Inflammatory macrophage treated with lipopolysaccharide for 1 hour (primary cell): ENCODE data around the gene EIF2AK3.
"Not testable (repeated sequence)": the region's sequence is repeated elsewhere in the genome, so short reads cannot be mapped to it uniquely, and the experiment has no call there.

Experiments
- DNase-seq, 2 donors: peaks; one replicate each; pipeline ENCODE4 v3.0.0-alpha.2; 2020 to 2022

Gene EIF2AK3

DNA sequence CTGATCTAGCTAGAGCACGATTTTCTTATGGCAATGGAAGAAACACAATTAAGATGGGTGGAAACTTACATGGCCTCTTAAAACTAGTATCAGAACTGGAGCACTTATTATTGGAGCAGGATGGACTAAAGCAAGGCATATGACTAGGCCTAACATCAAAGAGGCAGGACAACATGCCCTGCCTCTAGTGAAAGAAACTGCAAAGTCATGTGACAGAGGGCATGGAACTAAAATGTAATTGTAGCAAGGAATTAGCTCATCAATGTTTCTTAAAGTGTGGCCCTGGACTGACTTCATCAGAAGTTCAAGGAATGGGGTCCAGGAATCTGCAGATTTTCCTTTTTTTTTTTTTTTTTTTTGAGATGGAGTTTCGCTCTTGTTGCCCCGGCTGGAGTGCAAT is 5.3 kb upstream of the EIF2AK3 start:
- no peak for DNase-seq

DNA sequence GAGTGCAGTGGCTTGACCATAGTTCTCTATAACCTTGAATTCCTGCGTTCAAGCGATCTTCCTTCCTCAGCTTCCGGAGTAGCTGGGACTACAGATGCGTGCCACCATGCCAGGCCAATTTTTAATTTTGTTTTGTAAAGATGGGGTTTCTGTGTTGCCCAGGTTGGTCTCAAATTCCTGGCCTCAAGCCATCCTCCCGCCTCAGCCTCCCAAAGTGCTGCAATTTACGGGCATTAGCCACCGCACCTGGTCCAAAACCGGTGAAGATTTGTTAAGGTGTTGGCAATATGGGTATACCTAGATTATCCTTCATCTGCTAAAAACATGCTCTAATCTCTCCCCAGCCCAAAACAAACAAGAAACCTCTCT is 1.3 kb upstream of the EIF2AK3 start:
- DNase-seq = no peak

DNA sequence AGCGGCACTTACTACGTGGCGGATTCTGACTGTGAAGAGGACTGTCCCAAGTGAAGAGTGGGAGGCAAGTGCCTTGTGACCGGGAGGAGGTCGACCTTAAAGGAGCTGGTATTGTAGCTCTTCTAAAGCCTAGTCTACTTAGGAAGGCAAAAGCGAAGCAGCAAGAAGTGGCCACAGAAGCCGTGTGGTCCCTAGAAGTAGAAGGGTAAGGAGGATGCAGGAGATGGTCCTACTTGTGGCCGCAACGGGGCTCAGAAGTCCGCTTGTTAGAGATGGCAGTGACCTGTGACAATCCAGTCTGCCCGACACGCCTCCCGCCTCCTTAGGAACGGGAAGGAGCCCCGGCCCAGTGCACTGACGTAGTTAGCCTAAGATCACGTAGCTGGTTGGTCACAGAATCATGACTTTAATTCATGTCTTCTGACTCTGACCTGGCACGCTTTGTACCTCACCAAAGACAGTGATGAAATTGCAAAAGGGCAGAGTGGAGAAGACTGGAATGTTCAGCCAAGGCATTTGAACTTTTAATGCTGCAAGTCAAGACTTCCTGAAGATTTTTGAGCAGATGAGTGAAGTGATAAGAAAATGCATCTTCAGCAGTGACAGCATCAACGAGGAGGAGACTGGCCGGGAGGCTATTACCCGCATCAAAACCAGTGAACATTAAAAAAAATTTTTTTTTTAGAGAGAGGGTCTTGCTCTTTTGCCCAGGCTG is 749 bp upstream of the EIF2AK3 start:
- DNase-seq = peak; percentile 95 to 96

DNA sequence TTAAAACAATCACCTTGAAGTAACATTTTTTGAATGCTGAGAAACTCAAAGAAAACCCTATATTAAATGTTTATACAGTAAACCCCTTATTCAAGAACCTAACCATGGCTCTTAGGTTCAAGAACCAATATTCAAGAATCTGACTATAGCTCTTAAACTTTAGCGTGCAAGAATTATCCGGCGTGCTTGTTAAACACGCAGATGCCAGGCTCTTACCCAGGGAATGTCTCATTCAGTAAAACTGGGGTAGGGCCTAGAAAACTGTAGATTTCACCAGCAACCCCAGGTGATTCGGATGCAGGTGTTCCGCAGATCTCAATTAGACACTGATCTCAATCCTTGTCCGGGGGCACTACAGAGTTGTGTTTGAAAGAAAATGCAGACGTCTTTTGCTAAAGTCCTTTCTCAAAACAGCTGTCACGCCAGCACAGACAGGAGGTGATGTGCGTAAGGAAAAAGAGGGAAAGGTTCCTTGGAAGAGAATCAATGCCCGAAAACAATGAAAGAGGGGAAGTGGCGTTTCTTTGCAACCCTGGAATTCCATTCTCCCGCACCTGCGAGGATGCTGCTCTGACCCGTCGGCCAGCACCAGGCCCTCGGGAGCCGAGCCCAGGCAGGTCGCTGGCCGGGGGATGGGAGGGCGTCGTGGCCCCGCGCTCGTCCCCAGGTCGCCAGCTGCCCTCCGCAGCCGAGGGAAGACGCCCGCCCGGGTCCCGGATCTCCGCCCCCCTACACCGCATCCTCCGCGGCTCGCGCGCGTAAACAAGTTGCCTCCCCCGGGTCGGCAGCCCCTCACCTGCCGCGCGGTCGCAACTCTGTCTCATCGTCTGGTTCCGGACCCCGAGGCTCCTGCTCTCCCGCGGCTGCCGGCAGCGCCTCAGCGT is 851 bp downstream of the EIF2AK3 start:
- no peak for DNase-seq

DNA sequence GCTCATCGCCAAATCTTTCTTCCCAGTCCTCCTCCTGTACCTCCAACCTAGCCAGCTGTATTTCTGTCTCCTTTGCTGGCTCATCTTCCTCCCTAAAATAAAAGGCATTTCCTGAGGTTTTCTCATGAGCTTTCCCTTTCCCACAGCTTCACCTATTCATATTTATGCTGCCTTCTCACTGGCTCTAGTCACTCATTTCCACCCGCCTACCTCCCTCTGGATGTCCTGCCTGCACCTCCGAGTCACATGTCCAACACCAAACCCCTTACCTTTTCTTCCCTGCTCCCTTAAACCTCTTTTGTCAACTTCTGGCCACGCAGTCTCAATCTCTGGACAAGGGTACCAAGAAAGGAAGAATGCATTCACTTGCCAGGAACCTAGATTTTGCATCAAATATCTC is 2.8 kb downstream of the EIF2AK3 start:
- no peak for DNase-seq

DNA sequence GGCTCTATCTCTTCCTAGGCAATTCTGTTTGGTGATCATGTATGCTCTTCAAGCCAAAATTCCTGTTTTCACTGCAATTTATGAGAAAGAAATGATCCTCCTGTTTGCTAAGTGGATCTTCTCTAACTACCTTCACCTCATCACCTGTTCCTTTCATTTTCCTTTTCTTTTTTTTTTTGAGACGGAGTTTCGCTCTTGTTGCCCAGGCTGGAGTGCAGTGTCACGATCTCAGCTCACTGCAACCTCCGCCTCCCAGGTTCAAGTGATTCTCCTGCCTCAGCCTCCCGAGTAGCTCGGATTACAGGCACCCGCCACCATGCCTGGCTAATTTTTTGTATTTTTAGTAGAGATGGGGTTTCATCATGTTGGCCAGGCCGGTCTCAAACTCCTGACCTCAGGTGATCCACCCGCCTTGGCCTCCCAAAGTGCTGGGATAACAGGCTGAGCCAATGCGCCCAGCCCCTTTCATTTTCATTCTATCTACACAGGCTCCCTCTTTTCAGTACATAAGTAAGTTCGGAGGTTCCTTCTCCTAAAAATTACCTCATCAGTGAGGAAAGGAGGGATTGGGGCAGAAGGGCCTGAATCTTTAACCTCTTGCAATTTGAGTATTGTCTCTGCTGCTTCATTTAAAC is 3.3 kb downstream of the EIF2AK3 start:
- not testable (repeated sequence) for DNase-seq

DNA sequence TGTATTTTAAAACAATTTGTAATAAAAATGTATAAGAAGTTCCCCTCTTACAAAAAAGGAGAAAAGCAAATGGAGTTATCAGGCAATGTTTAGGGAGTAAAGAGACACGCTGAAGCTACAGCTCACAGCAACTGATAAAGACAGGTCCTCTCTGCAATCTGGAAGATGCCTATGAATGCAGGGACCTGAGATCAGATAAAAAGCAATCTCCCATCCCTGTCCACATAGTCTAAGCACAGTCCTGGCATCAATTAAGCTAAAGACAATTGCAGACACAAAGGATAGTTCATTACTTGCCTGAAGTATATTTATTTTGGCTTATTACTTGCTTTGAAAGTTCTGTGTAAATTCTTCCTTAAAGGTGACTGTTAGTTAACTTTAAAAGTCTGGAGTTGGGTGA is 5.0 kb downstream of the EIF2AK3 start:
- DNase-seq = no peak

DNA sequence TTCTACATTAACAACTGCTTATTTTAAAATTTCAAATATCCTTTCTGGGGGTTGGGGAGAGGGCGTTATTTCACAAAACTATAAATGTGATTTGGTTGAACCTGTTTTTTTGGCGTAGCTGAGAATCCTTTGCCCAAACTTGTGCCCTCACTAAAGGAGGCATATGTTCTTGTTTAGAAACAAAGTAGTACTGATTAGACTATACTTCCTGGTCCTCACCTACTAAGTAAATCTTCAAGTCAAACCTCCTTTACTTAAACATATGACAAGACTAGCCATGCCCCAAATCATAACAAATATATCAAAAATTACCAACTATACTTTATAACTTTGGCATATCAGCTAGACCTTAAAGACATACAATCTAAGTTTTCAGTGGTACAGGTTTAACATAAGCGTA is 5.8 kb downstream of the EIF2AK3 start:
- no peak for DNase-seq

DNA sequence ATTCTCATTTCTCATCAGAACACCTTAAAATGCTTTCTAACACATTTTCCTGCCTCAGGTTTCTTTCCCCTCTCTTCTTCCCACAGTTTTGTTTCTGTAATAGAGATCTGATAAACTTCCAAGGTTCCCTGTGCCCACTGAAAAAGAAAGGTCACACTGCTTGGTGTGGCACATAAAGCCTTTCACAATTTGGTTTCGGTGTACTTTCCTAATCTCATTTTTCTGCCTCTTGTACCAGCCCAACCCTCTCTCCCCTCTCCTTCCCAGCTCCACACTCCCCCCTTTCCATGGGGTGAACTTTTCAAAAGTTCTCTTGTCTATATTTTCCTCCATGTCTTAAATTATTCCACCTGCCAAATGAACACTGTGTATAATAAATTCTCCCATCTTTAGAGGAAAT is 7.2 kb downstream of the EIF2AK3 start:
- no peak for DNase-seq

DNA sequence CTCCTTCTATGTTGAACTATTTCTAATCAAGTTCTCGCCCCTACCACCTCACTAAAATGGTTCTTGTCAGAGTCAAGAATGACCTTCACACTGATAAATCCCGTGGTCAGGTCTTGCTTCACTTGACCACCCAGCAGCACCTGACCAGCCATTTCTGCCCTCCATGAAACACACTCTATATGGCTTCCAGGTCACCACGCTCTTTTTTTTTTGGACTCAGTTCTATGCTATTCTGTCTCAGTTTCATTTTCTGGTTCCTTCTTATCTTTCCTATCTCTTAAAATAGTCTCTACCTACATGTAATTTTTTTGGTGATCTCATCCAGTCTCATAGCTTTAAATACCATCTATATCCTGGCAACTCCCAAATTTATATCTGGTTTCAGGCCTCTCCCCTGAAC is 11.4 kb downstream of the EIF2AK3 start:
- DNase-seq = no peak

DNA sequence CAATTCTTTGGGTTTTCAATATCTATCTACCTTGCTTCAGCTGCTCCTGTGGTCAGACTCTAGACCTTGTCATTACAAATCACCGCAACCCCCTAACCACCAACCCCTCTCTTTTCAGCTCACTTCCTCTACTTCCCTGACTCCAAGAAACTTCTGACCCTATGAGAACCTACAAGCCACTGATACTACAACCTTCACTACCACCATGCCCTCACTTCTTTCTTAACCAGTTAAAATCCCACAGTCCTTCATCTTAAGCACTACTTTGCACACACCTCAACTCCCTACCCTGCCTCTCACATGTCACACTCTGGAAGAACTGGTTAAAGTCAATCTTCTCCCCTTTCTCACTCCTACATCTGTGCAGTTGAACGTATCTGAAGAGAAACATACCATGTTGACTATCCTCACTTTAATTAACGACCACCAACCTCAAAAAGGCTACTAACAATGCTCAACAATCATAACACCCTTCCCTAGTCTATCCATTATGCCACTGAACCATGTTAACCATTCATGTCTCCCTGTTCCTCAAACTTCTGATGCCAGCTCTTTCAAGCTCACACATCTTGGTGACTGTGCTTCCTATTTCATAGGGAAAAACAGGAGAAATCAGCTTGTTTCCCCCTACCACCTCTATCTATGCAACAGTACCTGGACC is 12.6 kb downstream of the EIF2AK3 start:
- DNase-seq = no peak

DNA sequence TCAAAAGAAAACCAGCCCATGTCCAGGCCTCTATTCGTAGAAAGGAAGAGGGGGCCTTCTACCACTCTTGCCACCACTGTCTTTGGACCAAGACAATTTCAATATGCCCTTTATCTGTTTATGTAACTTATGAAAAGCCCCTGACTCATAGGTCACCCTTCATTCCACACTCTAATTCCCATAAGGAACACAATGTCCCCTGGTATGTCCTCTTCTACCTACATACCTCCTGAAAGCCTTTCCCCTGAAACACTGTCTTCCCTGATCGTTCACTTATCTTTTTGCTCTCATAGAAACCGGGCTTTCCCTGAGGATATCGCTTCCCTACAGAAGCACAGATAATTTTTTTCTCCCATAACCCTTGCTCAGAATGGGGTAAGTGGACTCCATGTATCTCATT is 13.3 kb downstream of the EIF2AK3 start:
- DNase-seq = no peak

DNA sequence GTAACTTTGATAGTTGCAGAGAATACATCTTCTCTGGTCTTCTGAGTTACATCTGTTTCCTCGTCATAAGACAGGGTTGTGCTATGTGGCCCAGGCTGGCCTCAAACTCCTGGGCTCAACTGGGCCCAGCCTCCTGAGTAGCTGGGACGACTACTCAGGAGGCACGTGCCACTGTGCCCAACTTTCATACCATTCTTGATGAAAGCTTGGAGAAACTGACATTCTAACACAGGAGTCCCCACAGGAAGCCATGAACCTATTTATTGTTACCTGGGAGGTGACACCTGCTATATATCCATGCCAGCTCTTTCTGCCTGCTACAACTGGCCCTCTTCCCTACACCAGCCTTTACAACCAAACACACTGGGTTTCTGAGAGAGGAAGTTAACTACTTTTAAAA is 19.1 kb downstream of the EIF2AK3 start:
- no peak for DNase-seq

DNA sequence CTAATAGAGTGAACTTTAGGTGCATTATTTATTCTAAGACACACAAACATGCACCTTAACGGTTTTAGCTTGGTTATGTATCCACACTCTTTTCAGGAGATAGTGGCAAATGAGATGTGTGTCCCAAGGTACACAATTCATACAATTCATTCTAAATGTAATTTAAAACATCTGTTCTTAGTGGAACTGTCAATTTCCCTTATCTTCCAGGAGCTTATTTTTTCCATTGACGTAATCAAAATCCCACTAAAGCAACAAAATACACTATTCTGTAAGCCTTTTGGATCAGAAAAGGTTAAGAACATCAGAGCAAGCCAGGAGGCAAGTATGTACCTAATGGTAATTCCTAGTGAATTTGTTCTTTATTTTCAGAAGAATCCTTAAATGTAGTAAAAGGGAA is 19.8 kb downstream of the EIF2AK3 start:
- DNase-seq = no peak

DNA sequence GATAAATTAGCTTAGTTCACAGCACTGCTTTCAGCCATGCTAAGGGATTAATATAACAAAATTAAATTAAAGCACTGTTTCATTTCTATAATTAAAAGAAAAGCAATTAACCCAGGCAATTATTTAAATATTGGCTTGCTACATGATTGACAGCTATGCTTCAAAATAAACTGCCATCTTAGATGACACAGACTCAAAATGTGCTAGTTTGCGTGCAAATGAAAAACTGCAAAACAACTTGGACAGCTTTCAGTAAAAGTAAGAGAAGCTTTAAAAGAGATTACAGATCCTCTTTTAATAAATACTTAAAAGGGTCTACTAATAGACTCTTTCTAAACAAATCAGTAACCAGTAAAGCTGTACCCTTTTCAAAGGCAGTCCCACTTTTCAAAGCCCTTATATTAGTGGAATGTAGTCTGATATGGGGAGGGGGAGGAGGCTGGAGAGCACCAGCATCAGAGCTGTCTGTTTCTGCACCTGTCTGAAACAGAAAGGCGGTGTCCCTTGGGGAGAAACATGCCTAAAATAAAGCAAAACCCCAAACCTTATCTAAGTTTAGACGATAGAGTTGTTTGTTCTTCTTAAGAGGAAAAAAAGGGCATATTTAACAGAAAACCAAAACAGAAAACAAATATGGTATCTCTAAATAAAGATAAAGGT is 20.8 kb downstream of the EIF2AK3 start:
- no peak for DNase-seq

DNA sequence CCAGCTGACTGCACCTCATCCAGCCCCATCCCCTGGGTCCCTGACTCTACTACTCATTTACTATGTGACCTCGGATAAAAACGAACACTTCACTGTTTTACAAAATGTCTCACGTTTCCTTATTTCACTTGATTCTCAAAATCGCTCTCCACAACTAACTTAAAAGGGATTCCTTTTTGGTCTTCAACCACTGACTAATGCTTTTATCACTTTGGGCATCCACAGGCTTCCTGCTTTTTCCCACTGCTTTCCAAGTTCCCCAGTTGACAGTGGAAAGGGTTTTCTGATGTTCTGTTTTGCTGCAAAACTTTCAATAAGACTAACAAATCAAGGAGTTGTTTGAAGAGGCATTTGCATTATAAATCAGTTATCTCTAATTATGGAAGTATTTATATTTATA is 24.1 kb downstream of the EIF2AK3 start:
- no peak for DNase-seq

DNA sequence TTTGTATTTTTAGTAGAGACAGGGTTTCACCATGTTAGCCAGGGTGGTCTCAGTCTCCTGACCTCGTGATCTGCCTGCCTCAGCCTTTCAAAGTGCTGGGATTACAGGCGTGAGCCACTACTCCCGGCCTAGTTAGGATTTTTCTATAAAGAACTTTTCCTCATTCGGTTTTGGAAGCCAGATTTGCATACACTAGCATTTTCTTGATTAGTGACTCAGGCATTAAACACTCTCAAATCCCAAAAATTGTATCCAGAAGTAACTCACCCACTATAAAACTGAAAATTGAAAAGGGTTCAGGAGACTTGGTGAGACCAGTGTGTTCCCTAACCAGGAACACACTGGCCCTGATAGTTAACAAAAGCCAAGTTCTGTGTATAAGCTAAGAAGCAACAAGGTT is 25.2 kb downstream of the EIF2AK3 start:
- DNase-seq = no peak

DNA sequence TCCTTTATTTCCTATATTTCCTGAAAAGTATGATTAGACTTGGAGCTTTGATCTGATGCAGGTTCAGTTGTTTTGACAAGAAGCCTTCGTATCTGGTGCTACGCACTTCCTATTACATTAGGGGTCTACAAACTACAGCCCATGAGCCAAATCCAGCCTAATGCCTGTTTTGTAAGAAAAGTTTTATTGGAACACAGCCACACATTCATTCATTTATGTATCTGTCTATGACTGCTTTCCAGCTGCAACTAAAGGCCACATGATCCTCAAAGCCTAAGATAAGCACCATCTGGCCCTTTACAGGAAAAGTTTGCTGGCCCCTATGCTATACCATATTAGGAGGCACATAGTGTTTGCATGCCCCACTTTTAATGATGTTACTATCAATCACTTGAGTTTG is 26.0 kb downstream of the EIF2AK3 start:
- DNase-seq = no peak

DNA sequence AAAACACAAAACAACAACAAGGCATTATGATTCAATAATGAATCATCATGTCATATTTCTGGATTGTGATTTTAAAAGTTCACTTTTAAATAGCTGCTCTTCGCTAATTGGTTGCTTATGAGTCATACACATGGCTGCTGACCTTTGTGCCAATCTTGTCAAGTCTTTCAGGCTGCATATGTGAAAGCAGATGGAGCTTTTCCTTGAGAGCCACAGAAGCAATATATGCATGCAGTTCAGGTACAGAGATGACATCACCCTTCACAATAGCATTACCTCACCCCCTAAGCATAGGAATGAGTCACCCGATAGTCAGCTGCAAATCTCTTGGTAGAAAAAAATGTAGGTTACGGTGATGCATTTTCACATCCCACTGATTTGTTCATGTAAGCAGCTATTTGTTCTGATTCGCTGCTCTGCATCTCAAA is 27.2 kb downstream of the EIF2AK3 start:
- DNase-seq = peak; percentile 74 to 87

DNA sequence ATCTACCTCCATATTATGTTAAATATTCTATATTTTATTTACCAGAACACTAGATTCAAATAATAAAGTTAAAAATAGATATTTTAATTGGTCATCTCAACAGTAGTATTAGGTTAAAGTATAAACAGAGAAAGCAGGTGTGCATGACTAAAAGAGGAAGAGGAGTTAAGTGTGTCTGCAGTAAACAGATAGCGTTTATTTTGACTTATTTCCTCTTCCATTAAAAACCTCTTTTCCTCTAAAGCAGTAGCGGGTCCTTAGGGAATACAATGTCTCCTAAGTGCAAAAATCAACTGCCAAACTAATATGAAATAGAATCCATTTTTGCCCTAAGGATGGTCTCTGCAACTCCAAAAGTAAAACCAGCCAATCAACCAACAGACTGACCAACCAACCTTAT is 27.7 kb downstream of the EIF2AK3 start:
- DNase-seq = no peak

DNA sequence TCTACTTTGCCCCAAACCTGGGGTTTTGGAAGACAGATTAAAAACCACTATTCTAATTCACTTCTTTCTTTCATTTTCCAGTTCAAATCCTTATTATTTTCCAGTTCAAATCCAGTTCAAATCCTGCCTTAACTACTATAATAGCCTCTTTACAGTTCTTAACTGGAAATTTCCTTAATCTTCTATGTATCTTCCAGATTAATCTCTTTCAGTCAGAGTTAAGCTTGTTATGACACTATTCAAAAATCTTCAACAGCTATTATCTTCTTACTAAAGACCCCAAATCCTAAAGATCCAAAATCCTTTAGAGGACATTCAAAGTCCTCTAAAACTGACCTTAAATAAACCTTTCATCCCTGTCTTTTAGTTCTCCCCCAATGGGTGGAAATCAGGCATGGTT is 30.1 kb downstream of the EIF2AK3 start:
- no peak for DNase-seq

DNA sequence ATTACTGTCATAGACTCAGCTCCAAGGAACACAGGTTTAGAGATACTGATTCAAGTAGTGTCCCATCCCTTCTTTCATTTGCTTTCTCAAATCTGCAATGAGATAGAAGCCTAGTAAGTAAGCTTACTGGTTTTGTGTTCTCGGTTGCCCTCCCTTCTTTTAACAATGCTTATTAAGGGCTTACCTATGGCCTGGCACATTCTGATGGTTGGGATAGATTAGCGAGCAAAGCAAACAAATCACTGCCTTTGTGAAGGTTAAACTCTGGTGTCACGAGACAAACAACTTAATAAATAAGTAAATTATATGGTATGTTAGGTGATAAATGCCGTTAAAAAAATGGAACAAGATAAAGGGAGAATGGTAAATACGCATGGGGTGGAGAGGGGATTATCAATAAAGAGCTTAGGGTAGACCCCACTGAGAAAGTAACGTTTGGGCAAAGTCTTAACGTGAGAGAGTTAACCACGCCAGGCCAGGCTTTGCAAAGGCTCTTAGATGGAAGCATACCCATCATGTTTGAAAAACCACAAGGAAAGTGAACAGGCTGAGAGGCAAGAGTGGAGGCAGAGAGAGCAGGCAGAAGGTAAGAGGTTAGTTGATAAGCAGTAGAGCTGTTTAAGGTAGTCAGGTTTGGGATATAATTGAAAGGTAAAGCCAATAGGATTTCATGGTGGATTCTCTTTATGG is 31.0 kb downstream of the EIF2AK3 start:
- DNase-seq = no peak
